ENCODE measurements around the gene UQCRC2.
"Not testable (repeated sequence)": the region's sequence is repeated elsewhere in the genome, so short reads cannot be mapped to it uniquely, and the experiment has no call there.

Gene UQCRC2

GRCh38 chr16:22023505-22023904 lies 70.3 kb downstream of the UQCRC2 start:
- no peak for DNase-seq (ENCODE audit: low read depth)
- no peak for TF ChIP-seq CTCF (conservative IDR thresholded peaks at IDR 0.05; ENCODE audit: low read depth, low read length)
- H3K4me3 ChIP-seq (ENCODE audit: low read length), result no peak overlapping the region

GRCh38 chr16:22024785-22025184 lies 71.6 kb downstream of the UQCRC2 start:
- H3K4me3 ChIP-seq (ENCODE audit: low read length); DNase-seq (ENCODE audit: low read depth): not testable (repeated sequence)

- no peak for TF ChIP-seq CTCF (conservative IDR thresholded peaks at IDR 0.05; ENCODE audit: low read depth, low read length)
- H3K4me3 ChIP-seq (ENCODE audit: low read length), result no peak overlapping the region
- DNase-seq (ENCODE audit: low read depth), result no peak
These were observed 74.5 kb downstream of the UQCRC2 start for GRCh38 chr16:22027633-22028032.

- no peak overlapping the region for H3K4me3 ChIP-seq (ENCODE audit: low read length)
- no peak for DNase-seq (ENCODE audit: low read depth)
- no peak for TF ChIP-seq CTCF (conservative IDR thresholded peaks at IDR 0.05; ENCODE audit: low read depth, low read length)
These were observed 76.5 kb downstream of the UQCRC2 start for GRCh38 chr16:22029632-22030031.

- H3K4me3 ChIP-seq (ENCODE audit: low read length), result no peak overlapping the region
- DNase-seq (ENCODE audit: low read depth), result no peak
- no peak for TF ChIP-seq CTCF (conservative IDR thresholded peaks at IDR 0.05; ENCODE audit: low read depth, low read length)
These were observed 77.1 kb downstream of the UQCRC2 start for GRCh38 chr16:22030087-22030812.

- DNase-seq (ENCODE audit: low read depth), result no peak
- H3K4me3 ChIP-seq (ENCODE audit: low read length), result no peak overlapping the region
- no peak for TF ChIP-seq CTCF (conservative IDR thresholded peaks at IDR 0.05; ENCODE audit: low read depth, low read length)
These were observed 78.4 kb downstream of the UQCRC2 start for GRCh38 chr16:22031483-22032083.

Measured in retinal pigment epithelial cell (primary cell).